H54 (cell line): Measurements from ENCODE around the gene PTPN11.
"Not testable (repeated sequence)": the region's sequence is repeated elsewhere in the genome, so short reads cannot be mapped to it uniquely, and the experiment has no call there.

ENCODE experiments used
- DNase-seq: peaks from one replicate; pipeline ENCODE4 v3.0.0; 2011; ENCODE audit warnings: low spot score, mixed read lengths; ENCODE audit not compliant: insufficient read length
- FAIRE-seq: peaks from 3 replicates; lab custom pipeline; 2011; peaks lifted over from hg19 to GRCh38; lab: Jason Lieb, UNC
- POLR2A ChIP-seq: IDR thresholded peaks from 2 replicates; pipeline ENCODE4 v1.6.1; 2011; ENCODE audit warnings: low read depth, mild to moderate bottlenecking, low read length

Gene PTPN11

GRCh38 chr12:112489456-112489855, 70.7 kb downstream of the PTPN11 start:
- TF ChIP-seq POLR2A, result no peak
- no peak for DNase-seq
- no peak for FAIRE-seq

DNA sequence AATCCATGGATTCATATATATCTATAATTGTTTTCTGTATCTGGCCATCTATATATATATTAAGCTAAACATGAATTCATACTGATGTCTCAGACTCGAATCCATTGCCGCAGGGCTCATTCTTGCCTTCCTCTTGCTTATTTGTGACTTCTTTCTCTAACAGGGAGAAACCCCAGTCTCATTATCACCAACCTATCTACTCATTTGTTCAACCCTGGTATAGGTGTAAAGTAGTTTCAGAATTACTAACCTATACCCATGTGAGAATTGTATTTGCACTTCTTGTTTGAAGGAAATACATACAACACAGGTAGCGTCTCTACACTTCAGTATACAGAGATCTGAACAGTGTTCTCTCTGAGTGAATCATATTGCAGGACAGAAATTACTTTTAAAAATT, 77.7 kb downstream of the PTPN11 start:
- FAIRE-seq (no peak), DNase-seq (no peak)
- TF ChIP-seq POLR2A, result no peak

DNA sequence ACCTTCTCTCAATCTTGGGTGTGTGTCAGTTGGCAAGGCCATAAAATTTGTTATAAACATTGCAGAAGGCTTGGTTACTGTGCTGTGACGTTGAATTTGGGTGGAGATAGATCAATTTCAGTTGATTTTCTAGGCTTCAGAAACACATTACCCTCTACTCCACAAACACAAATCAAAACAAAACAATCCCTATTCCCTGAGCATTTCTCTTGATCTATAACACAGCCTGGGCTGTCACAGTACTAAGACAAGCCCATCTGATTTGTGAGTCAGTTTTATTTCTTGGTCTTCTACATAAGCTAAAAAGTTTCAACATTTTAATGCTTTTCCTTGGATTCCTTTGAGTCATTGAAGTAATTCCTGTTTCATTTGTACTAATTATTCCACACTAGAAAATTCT, 79.8 kb downstream of the PTPN11 start:
- no peak for TF ChIP-seq POLR2A
- DNase-seq (no peak), FAIRE-seq (no peak)

- no peak for TF ChIP-seq POLR2A
- FAIRE-seq (no peak), DNase-seq (no peak)
Observed at GRCh38 chr12:112503512-112503911, 84.8 kb downstream of the PTPN11 start.

DNA sequence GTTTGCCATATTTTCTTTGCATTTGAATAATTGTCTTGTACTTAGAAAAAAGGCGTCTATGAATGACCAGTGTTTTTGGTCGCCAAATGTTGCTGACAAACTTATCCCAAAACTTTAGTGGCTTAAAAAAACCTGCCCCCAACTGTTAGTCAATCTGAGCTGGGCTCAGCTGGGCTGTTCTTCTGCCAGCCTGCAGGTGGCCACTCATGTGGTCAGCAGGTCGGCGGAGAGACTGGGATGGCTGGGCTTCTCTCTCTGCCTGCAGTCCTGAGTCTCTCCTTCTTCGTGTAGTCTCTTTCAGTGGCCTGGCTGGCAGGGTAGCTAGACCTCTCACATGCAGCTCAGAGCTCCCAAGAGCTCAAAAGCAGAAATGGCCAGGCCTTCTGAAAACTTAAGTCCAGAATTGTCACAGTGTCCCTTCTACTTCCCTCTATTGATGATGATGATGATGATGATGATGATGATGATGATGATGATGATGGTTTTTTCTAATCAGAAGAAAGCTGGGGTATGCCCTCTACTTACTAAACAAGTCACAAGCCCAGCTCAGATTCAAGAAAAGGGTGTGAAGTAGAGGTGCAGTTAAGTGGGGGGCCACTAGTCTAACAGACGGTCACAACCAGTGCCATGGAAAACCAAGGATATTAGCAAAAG, 87.9 kb downstream of the PTPN11 start:
- FAIRE-seq, result no peak

GRCh38 chr12:112513471-112513870, 94.7 kb downstream of the PTPN11 start:
- DNase-seq (no peak), FAIRE-seq (no peak)
- no peak for TF ChIP-seq POLR2A

More for the DNA sequence above, 87.9 kb downstream of the PTPN11 start:
- TF ChIP-seq POLR2A, result no peak
- no peak for DNase-seq

DNA sequence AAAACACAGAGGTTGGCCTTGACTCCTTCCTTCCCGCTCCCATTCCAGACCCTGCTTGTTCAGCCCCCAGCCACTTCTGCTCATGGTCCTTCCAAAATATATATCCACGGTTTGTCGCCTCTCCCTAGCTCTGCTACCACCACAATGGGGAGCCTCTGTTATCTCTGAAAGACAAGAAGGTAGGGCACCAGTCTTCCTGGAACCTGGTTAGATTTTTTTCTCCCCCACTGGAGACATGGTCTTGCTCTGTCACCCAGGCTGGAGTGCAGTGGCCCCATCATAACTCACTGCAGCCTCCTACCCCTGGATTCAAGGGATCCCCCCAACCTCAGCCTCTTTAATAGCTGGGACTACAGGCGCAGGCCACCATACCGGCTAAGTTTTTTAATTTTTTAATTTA, 95.7 kb downstream of the PTPN11 start:
- TF ChIP-seq POLR2A, result no peak
- DNase-seq (no peak), FAIRE-seq (no peak)

DNA sequence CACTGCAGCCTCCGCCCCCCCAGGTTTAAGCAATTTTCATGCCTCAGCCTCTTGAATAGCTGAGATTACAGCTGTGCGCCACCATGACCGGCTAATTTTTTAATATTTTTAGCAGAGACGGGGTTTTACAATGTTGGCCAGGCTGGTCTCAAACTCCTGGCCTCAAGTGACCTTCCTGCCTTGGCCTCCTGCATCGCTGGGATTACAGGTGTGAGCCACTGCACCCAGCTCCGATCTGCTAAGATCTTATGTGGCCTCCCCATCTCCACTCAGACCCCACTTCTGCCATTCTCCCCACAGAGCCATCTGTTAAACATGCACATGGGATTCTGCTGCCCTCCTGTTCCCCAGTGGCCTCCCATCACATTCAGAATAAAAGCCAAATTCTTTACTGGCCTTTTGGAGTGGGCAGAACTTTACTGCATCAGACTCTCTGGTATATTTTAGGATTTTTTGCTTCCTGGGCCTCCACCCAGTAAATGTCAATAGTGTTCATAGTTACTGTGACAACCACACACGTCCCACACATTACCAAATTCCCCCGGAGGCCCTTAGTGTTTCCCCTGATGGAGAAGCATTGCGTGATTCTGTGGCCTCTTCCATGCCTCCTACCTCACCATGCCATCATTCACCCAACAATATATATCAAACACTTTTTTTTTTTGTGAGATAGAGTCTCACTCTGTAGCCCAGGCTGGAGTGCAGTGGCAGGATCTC, 96.3 kb downstream of the PTPN11 start:
- no peak for FAIRE-seq
- no peak for TF ChIP-seq POLR2A
- DNase-seq, result no peak

- TF ChIP-seq POLR2A, result no peak
- FAIRE-seq (no peak), DNase-seq (no peak)
Observed at GRCh38 chr12:112515868-112516267, 97.1 kb downstream of the PTPN11 start.

DNA sequence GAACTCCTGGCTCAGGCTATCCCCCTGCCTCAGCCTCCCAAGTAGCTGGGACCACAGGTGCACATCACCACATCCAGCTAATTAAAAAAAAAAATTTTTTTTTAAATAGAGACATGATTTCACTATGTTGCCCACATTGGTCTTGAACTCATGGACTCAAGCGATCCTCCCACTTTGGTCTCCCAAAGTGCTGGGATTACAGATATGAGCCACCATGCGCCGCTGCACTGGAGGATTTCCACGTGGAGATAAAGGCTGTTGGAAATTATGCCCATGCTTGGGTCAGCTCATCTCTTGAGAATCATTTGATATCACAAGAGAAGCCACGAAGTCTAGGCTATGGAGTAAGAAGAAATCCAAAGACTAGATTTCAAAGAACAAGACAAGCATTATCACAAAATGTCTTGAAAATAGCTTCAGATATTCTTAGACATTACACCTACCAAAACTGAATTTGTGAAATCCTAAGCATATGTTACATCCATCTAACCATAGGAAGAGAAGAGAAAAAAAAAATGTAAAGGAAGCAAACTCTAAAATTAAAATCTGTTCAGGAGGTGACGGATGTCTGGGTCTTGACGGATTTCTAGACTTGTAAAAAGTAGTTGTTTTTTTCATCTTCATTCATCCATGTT, 99.1 kb downstream of the PTPN11 start:
- TF ChIP-seq POLR2A, result no peak
- FAIRE-seq, result no peak

DNA sequence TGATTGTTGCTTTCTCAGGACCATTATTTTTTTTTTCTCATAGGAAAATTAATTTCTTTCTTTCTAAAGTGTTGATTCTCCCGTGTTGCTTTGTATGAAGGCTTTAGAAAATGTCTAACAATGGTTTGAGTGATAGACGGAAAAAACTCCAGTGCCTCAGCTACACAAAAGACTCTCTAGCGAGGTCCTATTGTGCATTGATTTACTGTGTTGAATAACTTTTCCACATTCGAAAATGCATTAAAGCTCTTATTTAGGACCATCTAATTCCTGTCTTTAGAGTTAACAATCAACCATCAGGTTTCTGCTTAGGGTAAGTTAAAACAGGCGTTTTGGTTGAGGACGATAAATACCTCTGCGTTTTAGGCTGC, 99.6 kb downstream of the PTPN11 start:
- FAIRE-seq (no peak), DNase-seq (no peak)
- no peak for TF ChIP-seq POLR2A

More for the DNA sequence above, 99.1 kb downstream of the PTPN11 start:
- no peak for DNase-seq

DNA sequence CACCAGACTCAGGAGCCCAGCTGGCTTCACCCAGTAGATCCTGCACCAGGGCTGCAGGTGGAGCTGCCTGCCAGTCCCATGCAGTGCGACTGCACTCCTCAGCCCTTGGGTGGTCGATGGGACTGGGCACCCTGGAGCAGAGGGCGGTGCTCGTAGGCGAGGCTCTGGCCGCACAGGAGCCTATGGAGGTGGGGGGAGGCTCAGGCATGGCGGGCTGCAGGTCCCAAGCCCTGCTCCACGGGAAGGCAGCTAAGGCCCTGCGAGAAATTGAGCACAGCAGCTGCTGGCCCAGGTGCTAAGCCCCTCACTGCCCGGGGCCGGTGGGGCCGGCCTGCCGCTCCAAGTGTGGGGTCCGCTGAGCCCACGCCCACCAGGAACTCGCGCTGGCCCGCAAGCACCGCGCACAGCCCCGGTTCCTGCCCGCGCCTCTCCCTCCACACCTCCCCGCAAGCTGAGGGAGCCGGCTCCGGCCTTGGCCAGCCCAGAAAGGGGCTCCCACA, 101.1 kb downstream of the PTPN11 start:
- not testable (repeated sequence) for FAIRE-seq, DNase-seq

- no peak for TF ChIP-seq POLR2A
- DNase-seq (no peak), FAIRE-seq (no peak)
Observed at GRCh38 chr12:112523856-112524255, 105.1 kb downstream of the PTPN11 start.

DNA sequence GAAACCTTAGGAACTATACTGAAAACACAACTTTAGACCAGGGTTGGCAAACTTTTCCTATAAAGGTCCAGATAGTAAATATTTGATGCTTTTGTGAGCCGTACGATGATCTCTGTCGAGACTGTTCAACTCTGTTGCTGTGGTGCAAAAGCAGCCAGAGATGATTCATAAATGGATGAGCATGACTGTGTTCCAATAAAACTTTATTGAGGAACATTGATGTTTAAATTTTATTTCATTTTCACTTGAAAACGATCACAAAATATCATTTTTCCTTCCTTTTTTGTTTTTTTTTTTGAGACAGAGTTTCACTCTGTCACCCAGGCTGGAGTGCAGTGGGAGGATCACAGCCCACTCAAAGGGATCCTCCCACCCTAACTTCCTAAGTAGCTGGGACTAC, 105.5 kb downstream of the PTPN11 start:
- DNase-seq, result no peak

More for the DNA sequence above, 105.5 kb downstream of the PTPN11 start:
- FAIRE-seq, result no peak
- no peak for TF ChIP-seq POLR2A
